Ishikawa (cell line): ENCODE results near the gene OR8A1.

Experiments
- EGR1 ChIP-seq: IDR thresholded peaks from 2 replicates; pipeline ENCODE4 v1.6.1; 2012
- EP300 ChIP-seq: IDR thresholded peaks from 2 replicates; pipeline ENCODE4 v1.6.1; 2012; ENCODE audit warnings: borderline replicate concordance
- RAD21 ChIP-seq: IDR thresholded peaks from 2 replicates; pipeline ENCODE4 v1.6.1; 2012; ENCODE audit warnings: low read depth

DNA sequence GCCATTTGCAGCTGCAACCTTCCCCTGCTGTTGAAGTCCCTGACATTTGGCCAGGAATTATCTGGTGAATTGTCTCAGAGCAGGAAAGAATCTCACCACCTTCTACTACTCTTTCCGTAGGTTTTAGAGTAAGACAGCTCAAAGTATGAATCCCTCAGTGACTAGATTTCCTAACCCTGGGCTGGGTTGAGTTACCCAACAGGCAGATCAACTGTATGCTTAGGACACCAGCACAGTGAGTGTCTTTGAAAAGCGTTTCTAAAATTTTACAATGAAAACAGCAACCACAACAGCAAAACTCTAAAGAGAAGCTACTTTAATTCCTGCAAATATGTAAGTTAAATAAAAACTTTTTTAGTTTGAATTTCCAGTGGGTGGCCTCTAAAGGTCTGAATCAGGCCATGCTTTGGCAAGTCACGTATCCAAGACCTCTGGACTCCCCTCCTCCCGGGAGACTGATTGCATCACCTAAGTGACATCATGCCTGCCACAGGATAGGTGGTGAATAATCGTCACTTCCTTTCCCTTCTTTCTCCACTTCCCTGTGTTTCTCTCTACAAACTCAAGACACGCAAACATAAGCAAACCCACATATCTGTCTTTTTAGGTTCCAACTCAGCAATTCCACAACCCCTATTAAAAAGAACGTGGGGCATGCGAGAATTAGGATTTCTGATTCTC lies 34.1 kb upstream of the OR8A1 start:
- TF ChIP-seq RAD21 (no peak), EP300 (no peak), EGR1 (no peak)
